Activated T-helper 2 cell treated with anti-CD3 and anti-CD28 coated beads, Interferon-gamma antibody, Interleukin-2, Interleukin-4, amounts not matched to agents 10 μg/mL and 5 μg/mL and 100 μg/mL, durations not matched to agents 14 hours and 24 hours and 36 hours (primary cell): Measurements from ENCODE around the gene SELENOO. TPM values are rescaled to one million over a fixed set of nuclear protein-coding genes. Genes with fewer than 3 reads are reported as not detected.

Source experiments
- DNase-seq: peaks from one replicate; pipeline ENCODE4 v3.0.0; 2021; ENCODE audit warnings: low spot score
- H3K27ac Mint-ChIP-seq: one replicate; pipeline ENCODE4 v1.8.0; 2021; ENCODE audit warnings: mixed read lengths
- H3K27me3 Mint-ChIP-seq: one replicate; pipeline ENCODE4 v1.8.0; 2021; ENCODE audit warnings: low read depth, mixed read lengths
- H3K36me3 Mint-ChIP-seq: one replicate; pipeline ENCODE4 v1.8.0; 2021; ENCODE audit warnings: low read depth, mixed read lengths
- H3K4me1 Mint-ChIP-seq: one replicate; pipeline ENCODE4 v1.8.0; 2021; ENCODE audit warnings: low read depth, mixed read lengths
- H3K4me3 Mint-ChIP-seq: one replicate; pipeline ENCODE4 v1.8.0; 2021; ENCODE audit warnings: low read depth, mild to moderate bottlenecking, moderate library complexity, mixed read lengths
- H3K9me3 Mint-ChIP-seq: one replicate; pipeline ENCODE4 v1.8.0; 2021; ENCODE audit warnings: mixed read lengths
- intact Hi-C: fragments of 100-400 bp; cut with micrococcal nuclease; formaldehyde crosslinking; loops from one replicate; pipeline ENCODE4 v1.15.1; 2023
- total RNA-seq: library from RNA; stranded (reverse); gene quantifications from 2 replicates; pipeline ENCODE4 v1.2.3, GENCODE V29; 2022

Gene SELENOO, protein sequence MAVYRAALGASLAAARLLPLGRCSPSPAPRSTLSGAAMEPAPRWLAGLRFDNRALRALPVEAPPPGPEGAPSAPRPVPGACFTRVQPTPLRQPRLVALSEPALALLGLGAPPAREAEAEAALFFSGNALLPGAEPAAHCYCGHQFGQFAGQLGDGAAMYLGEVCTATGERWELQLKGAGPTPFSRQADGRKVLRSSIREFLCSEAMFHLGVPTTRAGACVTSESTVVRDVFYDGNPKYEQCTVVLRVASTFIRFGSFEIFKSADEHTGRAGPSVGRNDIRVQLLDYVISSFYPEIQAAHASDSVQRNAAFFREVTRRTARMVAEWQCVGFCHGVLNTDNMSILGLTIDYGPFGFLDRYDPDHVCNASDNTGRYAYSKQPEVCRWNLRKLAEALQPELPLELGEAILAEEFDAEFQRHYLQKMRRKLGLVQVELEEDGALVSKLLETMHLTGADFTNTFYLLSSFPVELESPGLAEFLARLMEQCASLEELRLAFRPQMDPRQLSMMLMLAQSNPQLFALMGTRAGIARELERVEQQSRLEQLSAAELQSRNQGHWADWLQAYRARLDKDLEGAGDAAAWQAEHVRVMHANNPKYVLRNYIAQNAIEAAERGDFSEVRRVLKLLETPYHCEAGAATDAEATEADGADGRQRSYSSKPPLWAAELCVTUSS
- total RNA-seq = 26.3 and 26.4 TPM in 2 replicates

DNA sequence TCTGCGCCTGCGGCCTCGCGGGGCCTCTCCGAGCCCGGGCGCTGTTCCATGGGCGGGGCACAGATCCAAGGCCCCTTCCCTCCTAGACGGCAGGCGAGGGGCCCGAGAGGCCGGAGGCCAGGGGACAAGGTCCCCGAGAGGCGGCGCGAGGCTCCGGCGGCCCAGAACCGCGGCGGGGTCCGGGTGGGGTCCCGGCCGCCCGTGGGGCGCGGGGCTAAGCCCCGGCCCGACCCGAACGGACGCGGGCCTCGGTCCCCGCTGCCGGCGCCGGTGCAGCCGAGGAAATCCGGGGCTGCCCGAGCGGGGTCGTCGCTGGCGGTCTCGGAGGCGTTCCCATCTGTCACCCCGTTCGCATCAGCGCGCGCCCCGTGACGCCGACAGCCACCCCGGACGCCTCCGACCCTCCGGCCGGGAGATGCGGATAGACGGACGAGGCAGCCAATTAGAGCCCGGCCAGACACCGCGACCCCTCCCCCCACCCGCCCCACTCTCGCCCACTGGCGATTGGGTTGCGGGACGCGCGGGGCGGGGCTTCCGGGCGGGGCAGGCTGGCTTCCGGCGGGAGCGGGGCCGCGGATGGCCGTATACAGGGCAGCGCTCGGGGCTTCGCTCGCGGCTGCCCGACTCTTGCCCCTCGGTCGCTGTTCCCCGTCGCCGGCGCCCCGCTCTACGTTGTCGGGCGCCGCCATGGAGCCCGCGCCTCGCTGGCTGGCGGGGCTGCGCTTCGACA lies at the start of gene SELENOO:
Gene SELENOO, plus strand, starts transcription at position 551 of the 730 bp plus-strand sequence. Its CDS starts 26 bp downstream, at position 577.
- Mint-ChIP-seq H3K4me3 (peak within 1 kb of the TSS; percentile 83), H3K4me1 (peaks cover 9% of the 10 kb centered on the region), H3K9me3 (no peaks in the 10 kb centered on the region), H3K27me3 (no peaks in the 10 kb centered on the region), H3K36me3 (peaks cover 35% of the 10 kb centered on the region), H3K27ac (peak within 1 kb of the TSS; percentile 60)
- peak; percentile 88 for DNase-seq
- intact Hi-C loops = loop anchor here (1.0 to 2.0 kb wide), 3 partner anchors 9 to 230 kb away; partner anchors contain the start of gene TRABD

GRCh38 chr22:50151571-50152537 lies 49.0 kb upstream of the SELENOO start:
- no peak overlapping the region for H3K27ac Mint-ChIP-seq
- no peaks in the 10 kb centered on the region for H3K36me3 Mint-ChIP-seq
- H3K4me1 Mint-ChIP-seq = peaks cover 2% of the 10 kb centered on the region
- intact Hi-C loops = no loop called here
- DNase-seq = no peak
- H3K9me3 Mint-ChIP-seq = no peaks in the 10 kb centered on the region
- no peak overlapping the region for H3K4me3 Mint-ChIP-seq
- peaks cover 3% of the 10 kb centered on the region for H3K27me3 Mint-ChIP-seq

GRCh38 chr22:50153056-50153755 lies 47.6 kb upstream of the SELENOO start:
- intact Hi-C loops = no loop called here
- Mint-ChIP-seq H3K9me3 (no peaks in the 10 kb centered on the region), H3K27ac (no peak overlapping the region), H3K4me3 (no peak overlapping the region), H3K27me3 (peaks cover 8% of the 10 kb centered on the region), H3K36me3 (no peaks in the 10 kb centered on the region), H3K4me1 (peaks cover 2% of the 10 kb centered on the region)
- no peak for DNase-seq

GRCh38 chr22:50153756-50154140 lies 47.1 kb upstream of the SELENOO start:
- H3K36me3 Mint-ChIP-seq = no peaks in the 10 kb centered on the region
- DNase-seq = no peak
- intact Hi-C loops = no loop called here
- H3K4me3 Mint-ChIP-seq = no peak overlapping the region
- no peak overlapping the region for H3K27ac Mint-ChIP-seq
- peaks cover 2% of the 10 kb centered on the region for H3K4me1 Mint-ChIP-seq
- no peaks in the 10 kb centered on the region for H3K9me3 Mint-ChIP-seq
- H3K27me3 Mint-ChIP-seq = peaks cover 8% of the 10 kb centered on the region

GRCh38 chr22:50157709-50158375 lies 43.0 kb upstream of the SELENOO start:
- H3K27ac Mint-ChIP-seq = no peak overlapping the region

DNA sequence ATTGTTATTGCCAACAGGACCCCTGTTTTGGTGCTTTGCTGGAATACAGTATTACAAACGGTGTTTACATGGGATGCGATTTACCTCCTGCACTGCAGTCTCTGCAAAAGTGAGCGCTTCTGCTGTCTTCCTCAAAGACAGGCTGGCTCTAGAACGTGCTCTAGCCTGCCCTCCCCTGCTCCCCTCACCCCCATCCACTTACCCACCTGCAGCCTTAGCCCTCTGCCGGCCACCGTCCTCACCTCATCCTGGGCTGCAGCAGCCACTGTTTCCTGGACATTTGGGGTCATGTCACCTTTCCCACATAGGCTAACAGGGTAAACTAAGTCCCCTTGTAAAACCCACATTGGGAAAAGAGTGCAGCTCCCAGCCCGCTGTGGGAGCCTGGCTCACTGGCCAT lies 39.9 kb upstream of the SELENOO start:
- Mint-ChIP-seq H3K4me3 (no peak overlapping the region), H3K27me3 (peaks cover 14% of the 10 kb centered on the region)

More at GRCh38 chr22:50157709-50158375, 43.0 kb upstream of the SELENOO start:
- intact Hi-C loops = no loop called here
- no peaks in the 10 kb centered on the region for H3K4me1 Mint-ChIP-seq
- H3K4me3 Mint-ChIP-seq = no peak overlapping the region
- no peak for DNase-seq
- no peaks in the 10 kb centered on the region for H3K9me3 Mint-ChIP-seq
- H3K27me3 Mint-ChIP-seq = peaks cover 13% of the 10 kb centered on the region
- H3K36me3 Mint-ChIP-seq = no peaks in the 10 kb centered on the region

GRCh38 chr22:50161508-50162390 lies 39.1 kb upstream of the SELENOO start:
- H3K27me3 Mint-ChIP-seq = peaks cover 11% of the 10 kb centered on the region
- no peak overlapping the region for H3K27ac Mint-ChIP-seq
- DNase-seq = no peak
- no peaks in the 10 kb centered on the region for H3K36me3 Mint-ChIP-seq
- H3K9me3 Mint-ChIP-seq = no peaks in the 10 kb centered on the region
- no peaks in the 10 kb centered on the region for H3K4me1 Mint-ChIP-seq
- intact Hi-C loops = no loop called here
- H3K4me3 Mint-ChIP-seq = no peak overlapping the region

More for the DNA sequence above, 39.9 kb upstream of the SELENOO start:
- Mint-ChIP-seq H3K4me1 (no peaks in the 10 kb centered on the region), H3K27ac (no peak overlapping the region), H3K36me3 (no peaks in the 10 kb centered on the region), H3K9me3 (no peaks in the 10 kb centered on the region)
- intact Hi-C loops = no loop called here
- no peak for DNase-seq

DNA sequence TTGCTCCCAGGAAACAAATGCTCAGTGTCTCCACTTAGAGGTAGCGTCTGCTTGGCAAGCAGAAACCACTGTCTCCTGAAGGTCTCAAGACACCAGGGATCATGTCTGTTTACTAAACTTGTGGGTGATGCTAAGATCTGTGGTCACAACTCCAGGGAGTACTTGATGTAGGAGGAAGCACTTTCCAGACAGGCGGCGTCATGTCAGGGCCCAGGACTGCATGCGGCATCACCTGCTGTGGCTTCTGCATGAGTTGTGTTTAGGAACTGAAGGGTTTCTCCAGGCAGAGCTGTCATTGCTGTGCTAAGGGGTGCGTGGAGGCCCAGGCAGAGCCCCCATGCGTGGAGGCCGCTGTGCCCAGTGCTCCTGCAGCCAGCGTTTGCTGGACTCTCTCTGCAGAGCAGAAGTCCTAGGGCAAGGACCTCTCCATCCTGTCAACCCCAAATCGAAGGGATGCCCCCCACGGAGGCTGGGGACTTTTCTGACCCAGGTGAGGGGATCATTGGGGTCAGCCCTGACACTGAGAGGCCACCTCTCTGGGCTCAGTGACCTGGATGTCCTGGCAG lies 38.3 kb upstream of the SELENOO start:
- Mint-ChIP-seq H3K4me3 (no peak overlapping the region), H3K4me1 (no peaks in the 10 kb centered on the region), H3K27ac (no peak overlapping the region), H3K36me3 (no peaks in the 10 kb centered on the region), H3K9me3 (no peaks in the 10 kb centered on the region), H3K27me3 (peaks cover 11% of the 10 kb centered on the region)
- no peak for DNase-seq
- intact Hi-C loops = no loop called here

DNA sequence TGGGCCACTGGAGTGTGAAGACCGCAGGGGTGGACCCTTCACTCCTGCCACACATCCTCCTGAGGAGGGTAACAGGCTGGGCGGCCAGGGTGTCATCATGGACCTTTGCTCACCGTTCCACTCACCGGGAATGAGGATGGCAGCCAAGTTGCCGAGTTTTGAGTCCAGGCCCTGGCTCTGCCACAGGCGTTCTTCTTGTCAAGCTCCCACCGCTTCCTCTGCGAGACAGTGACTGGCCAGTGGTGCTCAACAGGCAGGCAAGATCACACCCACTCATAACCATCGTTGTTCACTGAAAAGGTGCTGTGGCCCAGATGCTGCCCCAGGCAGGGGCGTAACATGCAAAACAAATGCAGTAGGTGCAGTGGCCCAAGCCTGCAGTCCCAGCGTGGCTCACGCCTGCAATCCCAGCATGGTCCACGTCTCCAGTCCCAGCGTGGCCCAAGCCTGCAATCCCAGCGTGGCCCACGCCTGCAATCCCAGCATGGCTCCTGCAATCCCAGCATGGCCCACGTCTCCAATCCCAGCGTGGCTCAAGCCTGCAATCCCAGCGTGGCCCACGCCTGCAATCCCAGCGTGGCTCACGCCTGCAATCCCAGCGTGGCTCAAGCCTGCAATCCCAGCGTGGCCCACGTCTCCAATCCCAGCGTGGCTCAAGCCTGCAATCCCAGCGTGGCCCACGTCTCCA lies 35.2 kb upstream of the SELENOO start:
- H3K4me3 Mint-ChIP-seq = no peak overlapping the region
- no peaks in the 10 kb centered on the region for H3K36me3 Mint-ChIP-seq
- intact Hi-C loops = no loop called here
- H3K27ac Mint-ChIP-seq = no peak overlapping the region
- no peak for DNase-seq
- H3K27me3 Mint-ChIP-seq = peaks cover 19% of the 10 kb centered on the region
- H3K4me1 Mint-ChIP-seq = peaks cover 12% of the 10 kb centered on the region
- no peaks in the 10 kb centered on the region for H3K9me3 Mint-ChIP-seq
